DOHH2 (cell line): ENCODE measurements around the gene SF3B6.

Source experiments
- H3F3A ChIP-seq: fragments of 200-600 bp; sonication (generic), shearing (Covaris generic); 2 replicates; pipeline ENCODE4 v1.6.0; 2016; ENCODE audit warnings: antibody characterized with exemption, mild to moderate bottlenecking; ENCODE audit not compliant: control insufficient read depth, insufficient read depth
- H3K27ac ChIP-seq: fragments of 200-600 bp; sonication (generic); 2 replicates; pipeline ENCODE4 v1.5.1; 2014; ENCODE audit warnings: low read depth, mild to moderate bottlenecking, low read length, moderate library complexity
- H3K27me3 ChIP-seq: fragments of 200-600 bp; sonication (generic); 2 replicates; pipeline ENCODE4 v1.6.1; 2014; ENCODE audit warnings: mild to moderate bottlenecking, low read length, mixed read lengths; ENCODE audit not compliant: control insufficient read depth
- H3K36me3 ChIP-seq: fragments of 200-600 bp; sonication (generic); 2 replicates; pipeline ENCODE4 v1.6.1; 2014; ENCODE audit warnings: mild to moderate bottlenecking, low read length, moderate library complexity, mixed read lengths; ENCODE audit not compliant: control insufficient read depth
- H3K4me1 ChIP-seq: fragments of 200-600 bp; sonication (generic); 2 replicates; pipeline ENCODE4 v1.6.1; 2014; ENCODE audit warnings: mild to moderate bottlenecking, low read length, mixed read lengths; ENCODE audit not compliant: control insufficient read depth
- H3K4me2 ChIP-seq: fragments of 200-600 bp; sonication (generic); 2 replicates; pipeline ENCODE4 v1.6.0; 2014; ENCODE audit warnings: mild to moderate bottlenecking, low read length, moderate library complexity
- H3K4me3 ChIP-seq: fragments of 200-600 bp; sonication (generic); 2 replicates; pipeline ENCODE4 v1.5.1; 2014; ENCODE audit warnings: mild to moderate bottlenecking, low read length, mixed read lengths
- H3K79me2 ChIP-seq: fragments of 200-600 bp; sonication (generic); 2 replicates; pipeline ENCODE4 v1.6.1; 2014; ENCODE audit warnings: mild to moderate bottlenecking, low read length, mixed read lengths; ENCODE audit not compliant: control insufficient read depth
- H3K9me2 ChIP-seq: fragments of 200-600 bp; sonication (generic); replicated peaks from 2 replicates; pipeline ENCODE4 v1.6.1; 2014; ENCODE audit warnings: mild to moderate bottlenecking, low read length, mixed read lengths; ENCODE audit not compliant: control insufficient read depth
- H3K9me3 ChIP-seq: fragments of 200-600 bp; sonication (generic); 2 replicates; pipeline ENCODE4 v1.6.1; 2014; ENCODE audit warnings: antibody characterized with exemption, low read length, mixed read lengths; ENCODE audit not compliant: control insufficient read depth, insufficient read depth
- H4K20me1 ChIP-seq: fragments of 200-600 bp; sonication (generic); 2 replicates; pipeline ENCODE4 v1.6.0; 2014; ENCODE audit warnings: low read depth, mild to moderate bottlenecking, antibody characterized with exemption, low read length, moderate library complexity; ENCODE audit not compliant: control insufficient read depth, insufficient read depth
- EZH2phosphoT487 ChIP-seq: fragments of 200-600 bp; sonication (generic); IDR thresholded peaks from 2 replicates; pipeline ENCODE4 v1.6.1; 2017; ENCODE audit warnings: borderline replicate concordance, mild to moderate bottlenecking, antibody characterized with exemption, low read length, moderate library complexity, mixed read lengths
- TF ChIP-seq, protein P1 (sequence below): fragments of 200-600 bp; sonication (generic); IDR thresholded peaks from one replicate; pipeline ENCODE4 v1.5.1; 2014; ENCODE audit warnings: antibody characterized with exemption, mild to moderate bottlenecking, low read depth, low read length; ENCODE audit not compliant: poor library complexity, severe bottlenecking

SF3B6 gene

GRCh38 chr2:24088821-24089359, 12.8 kb upstream of the SF3B6 start:
- TF ChIP-seq, protein P1, sequence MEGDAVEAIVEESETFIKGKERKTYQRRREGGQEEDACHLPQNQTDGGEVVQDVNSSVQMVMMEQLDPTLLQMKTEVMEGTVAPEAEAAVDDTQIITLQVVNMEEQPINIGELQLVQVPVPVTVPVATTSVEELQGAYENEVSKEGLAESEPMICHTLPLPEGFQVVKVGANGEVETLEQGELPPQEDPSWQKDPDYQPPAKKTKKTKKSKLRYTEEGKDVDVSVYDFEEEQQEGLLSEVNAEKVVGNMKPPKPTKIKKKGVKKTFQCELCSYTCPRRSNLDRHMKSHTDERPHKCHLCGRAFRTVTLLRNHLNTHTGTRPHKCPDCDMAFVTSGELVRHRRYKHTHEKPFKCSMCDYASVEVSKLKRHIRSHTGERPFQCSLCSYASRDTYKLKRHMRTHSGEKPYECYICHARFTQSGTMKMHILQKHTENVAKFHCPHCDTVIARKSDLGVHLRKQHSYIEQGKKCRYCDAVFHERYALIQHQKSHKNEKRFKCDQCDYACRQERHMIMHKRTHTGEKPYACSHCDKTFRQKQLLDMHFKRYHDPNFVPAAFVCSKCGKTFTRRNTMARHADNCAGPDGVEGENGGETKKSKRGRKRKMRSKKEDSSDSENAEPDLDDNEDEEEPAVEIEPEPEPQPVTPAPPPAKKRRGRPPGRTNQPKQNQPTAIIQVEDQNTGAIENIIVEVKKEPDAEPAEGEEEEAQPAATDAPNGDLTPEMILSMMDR = no peak
- TF ChIP-seq EZH2phosphoT487 = no peak
- peaks cover 4% of the 10 kb centered on the region; the same call in 1 of the 2 replicates for H3F3A ChIP-seq
- no peaks in the 10 kb centered on the region for H3K9me2 ChIP-seq
- H3K4me1 ChIP-seq = peaks cover 6% of the 10 kb centered on the region
- no peak overlapping the region for H3K4me2 ChIP-seq
- H3K4me3 ChIP-seq = no peak overlapping the region
- H3K27ac ChIP-seq = no peak overlapping the region
- H3K27me3 ChIP-seq = no peaks in the 10 kb centered on the region
- H3K36me3 ChIP-seq = no peaks in the 10 kb centered on the region
- H3K79me2 ChIP-seq = no peaks in the 10 kb centered on the region
- no peaks in the 10 kb centered on the region for H4K20me1 ChIP-seq
- H3K9me3 ChIP-seq = no peaks in the 10 kb centered on the region

GRCh38 chr2:24087032-24087431, 10.9 kb upstream of the SF3B6 start:
- Histone ChIP-seq H3K27me3 (no peaks in the 10 kb centered on the region), H3K9me3 (no peaks in the 10 kb centered on the region), H3F3A (peaks cover 4% of the 10 kb centered on the region; the same call in 1 of the 2 replicates), H3K27ac (no peak overlapping the region), H3K36me3 (peaks cover 4% of the 10 kb centered on the region; the same call in 1 of the 2 replicates), H4K20me1 (no peaks in the 10 kb centered on the region), H3K4me1 (peaks cover 16% of the 10 kb centered on the region), H3K4me2 (no peak overlapping the region), H3K4me3 (no peak overlapping the region), H3K79me2 (no peaks in the 10 kb centered on the region), H3K9me2 (no peaks in the 10 kb centered on the region)
- no peak for TF ChIP-seq EZH2phosphoT487
- TF ChIP-seq, protein P1 = no peak

DNA sequence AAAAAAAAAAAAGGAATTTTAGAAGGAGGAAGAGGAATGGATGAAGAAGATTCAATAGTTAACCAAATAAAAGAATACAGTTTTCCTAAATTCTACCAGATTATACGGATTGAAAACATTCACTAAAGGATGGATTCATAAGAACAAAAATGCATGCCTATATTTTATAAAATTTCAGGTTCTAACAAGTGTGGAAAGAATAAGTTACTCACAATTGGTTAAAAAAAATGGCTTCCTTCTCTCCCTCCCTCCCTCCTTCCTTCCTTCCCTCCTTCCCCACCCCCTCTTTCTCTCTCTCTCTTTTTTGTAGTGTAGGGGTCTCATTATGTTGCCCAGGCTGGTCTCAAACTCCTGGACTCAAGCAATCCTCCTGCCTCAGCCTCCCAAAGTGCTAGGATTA, 10.1 kb upstream of the SF3B6 start:
- Histone ChIP-seq H3K27me3 (no peaks in the 10 kb centered on the region), H3K9me3 (no peaks in the 10 kb centered on the region), H3K4me1 (peaks cover 16% of the 10 kb centered on the region), H3K79me2 (no peaks in the 10 kb centered on the region), H3K4me2 (no peak overlapping the region), H3K9me2 (no peaks in the 10 kb centered on the region), H3K4me3 (no peak overlapping the region), H3K36me3 (peaks cover 4% of the 10 kb centered on the region; the same call in 1 of the 2 replicates), H3F3A (peaks cover 4% of the 10 kb centered on the region; the same call in 1 of the 2 replicates), H3K27ac (no peak overlapping the region), H4K20me1 (no peaks in the 10 kb centered on the region)
- no peak for TF ChIP-seq EZH2phosphoT487
- TF ChIP-seq, protein P1 = no peak

DNA sequence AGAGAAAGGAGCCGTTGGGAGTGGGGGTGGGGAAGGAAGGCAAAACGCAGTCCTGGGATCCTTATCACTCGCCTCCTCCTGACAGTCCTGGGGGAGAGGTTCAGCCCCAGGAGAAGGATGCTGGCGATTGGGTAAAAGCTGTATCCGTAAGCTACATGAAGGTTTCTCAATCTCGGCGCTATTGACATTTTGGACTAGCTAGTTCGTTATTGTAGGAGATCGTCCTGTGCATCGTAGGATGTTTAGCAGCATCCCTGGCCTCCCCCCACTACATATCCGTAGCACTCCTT, 9.0 kb upstream of the SF3B6 start:
- H3K9me3 ChIP-seq = no peaks in the 10 kb centered on the region
- H3K4me1 ChIP-seq = peaks cover 16% of the 10 kb centered on the region
- H3F3A ChIP-seq = peaks cover 4% of the 10 kb centered on the region; the same call in 1 of the 2 replicates
- no peaks in the 10 kb centered on the region for H3K79me2 ChIP-seq
- no peaks in the 10 kb centered on the region for H4K20me1 ChIP-seq
- H3K27me3 ChIP-seq = no peaks in the 10 kb centered on the region
- peak overlapping the region; percentile 84 for H3K4me3 ChIP-seq
- H3K36me3 ChIP-seq = peaks cover 4% of the 10 kb centered on the region; the same call in 1 of the 2 replicates
- H3K27ac ChIP-seq = no peak overlapping the region
- TF ChIP-seq, protein P1 = no peak
- TF ChIP-seq EZH2phosphoT487 = no peak
- H3K4me2 ChIP-seq = peak overlapping the region; percentile 91
- no peaks in the 10 kb centered on the region for H3K9me2 ChIP-seq
